ENCODE results near the gene MGAT5.

Gene MGAT5

GRCh38 chr2:134396493-134396892 is 142.6 kb downstream of the MGAT5 start:
- H3K9me3 ChIP-seq (replicated peaks; ENCODE audit: low read length): no peaks in the 10 kb centered on the region
- H3K4me2 ChIP-seq (ENCODE audit: low read length): no peak overlapping the region
- no peaks in the 10 kb centered on the region for H3K36me3 ChIP-seq (ENCODE audit: insufficient read depth, low read length)
- H3K27me3 ChIP-seq (ENCODE audit: control insufficient read depth, insufficient read depth, low read length): no peaks in the 10 kb centered on the region
- no peak overlapping the region for H3K9ac ChIP-seq (ENCODE audit: low read depth, low read length)
- peaks cover 28% of the 10 kb centered on the region for H3K4me1 ChIP-seq (ENCODE audit: control insufficient read depth, insufficient read depth, low read length)
- no peak overlapping the region for H3K4me3 ChIP-seq (ENCODE audit: low read length)

- Histone ChIP-seq H3K9ac (ENCODE audit: low read depth, low read length) (no peak overlapping the region), H3K4me2 (ENCODE audit: low read length) (no peak overlapping the region), H3K4me1 (ENCODE audit: control insufficient read depth, insufficient read depth, low read length) (peaks cover 36% of the 10 kb centered on the region), H3K27me3 (ENCODE audit: control insufficient read depth, insufficient read depth, low read length) (no peaks in the 10 kb centered on the region), H3K9me3 (replicated peaks; ENCODE audit: low read length) (no peaks in the 10 kb centered on the region), H3K36me3 (ENCODE audit: insufficient read depth, low read length) (no peaks in the 10 kb centered on the region), H3K4me3 (ENCODE audit: low read length) (no peak overlapping the region)
Observed at GRCh38 chr2:134397146-134397896, 143.4 kb downstream of the MGAT5 start.

- H3K4me1 ChIP-seq (ENCODE audit: control insufficient read depth, insufficient read depth, low read length): peaks cover 45% of the 10 kb centered on the region
- no peak overlapping the region for H3K4me3 ChIP-seq (ENCODE audit: low read length)
- no peaks in the 10 kb centered on the region for H3K9me3 ChIP-seq (replicated peaks; ENCODE audit: low read length)
- no peak overlapping the region for H3K9ac ChIP-seq (ENCODE audit: low read depth, low read length)
- H3K36me3 ChIP-seq (ENCODE audit: insufficient read depth, low read length): no peaks in the 10 kb centered on the region
- no peak overlapping the region for H3K4me2 ChIP-seq (ENCODE audit: low read length)
- no peaks in the 10 kb centered on the region for H3K27me3 ChIP-seq (ENCODE audit: control insufficient read depth, insufficient read depth, low read length)
Observed at GRCh38 chr2:134398300-134398699, 144.4 kb downstream of the MGAT5 start.

GRCh38 chr2:134399096-134399495 is 145.2 kb downstream of the MGAT5 start:
- Histone ChIP-seq H3K4me3 (ENCODE audit: low read length) (no peak overlapping the region), H3K4me2 (ENCODE audit: low read length) (no peak overlapping the region), H3K9me3 (replicated peaks; ENCODE audit: low read length) (no peaks in the 10 kb centered on the region), H3K9ac (ENCODE audit: low read depth, low read length) (no peak overlapping the region), H3K36me3 (ENCODE audit: insufficient read depth, low read length) (no peaks in the 10 kb centered on the region), H3K27me3 (ENCODE audit: control insufficient read depth, insufficient read depth, low read length) (no peaks in the 10 kb centered on the region), H3K4me1 (ENCODE audit: control insufficient read depth, insufficient read depth, low read length) (peaks cover 45% of the 10 kb centered on the region)

GRCh38 chr2:134401081-134401497 is 147.2 kb downstream of the MGAT5 start:
- Histone ChIP-seq H3K27me3 (ENCODE audit: control insufficient read depth, insufficient read depth, low read length) (no peaks in the 10 kb centered on the region), H3K36me3 (ENCODE audit: insufficient read depth, low read length) (no peaks in the 10 kb centered on the region), H3K9me3 (replicated peaks; ENCODE audit: low read length) (no peaks in the 10 kb centered on the region), H3K4me1 (ENCODE audit: control insufficient read depth, insufficient read depth, low read length) (peaks cover 57% of the 10 kb centered on the region), H3K4me2 (ENCODE audit: low read length) (no peak overlapping the region), H3K9ac (ENCODE audit: low read depth, low read length) (no peak overlapping the region), H3K4me3 (ENCODE audit: low read length) (no peak overlapping the region)

- H3K9me3 ChIP-seq (replicated peaks; ENCODE audit: low read length): no peaks in the 10 kb centered on the region
- peak overlapping the region; percentile 1 for H3K4me2 ChIP-seq (ENCODE audit: low read length)
- peaks cover 64% of the 10 kb centered on the region for H3K4me1 ChIP-seq (ENCODE audit: control insufficient read depth, insufficient read depth, low read length)
- no peaks in the 10 kb centered on the region for H3K27me3 ChIP-seq (ENCODE audit: control insufficient read depth, insufficient read depth, low read length)
- no peaks in the 10 kb centered on the region for H3K36me3 ChIP-seq (ENCODE audit: insufficient read depth, low read length)
- H3K4me3 ChIP-seq (ENCODE audit: low read length): no peak overlapping the region
- H3K9ac ChIP-seq (ENCODE audit: low read depth, low read length): no peak overlapping the region
Observed at GRCh38 chr2:134401789-134402188, 147.9 kb downstream of the MGAT5 start.

GRCh38 chr2:134402410-134402809 is 148.5 kb downstream of the MGAT5 start:
- H3K27me3 ChIP-seq (ENCODE audit: control insufficient read depth, insufficient read depth, low read length): no peaks in the 10 kb centered on the region
- peak overlapping the region; percentile 1 for H3K4me2 ChIP-seq (ENCODE audit: low read length)
- H3K4me3 ChIP-seq (ENCODE audit: low read length): no peak overlapping the region
- H3K9ac ChIP-seq (ENCODE audit: low read depth, low read length): no peak overlapping the region
- no peaks in the 10 kb centered on the region for H3K36me3 ChIP-seq (ENCODE audit: insufficient read depth, low read length)
- peaks cover 68% of the 10 kb centered on the region for H3K4me1 ChIP-seq (ENCODE audit: control insufficient read depth, insufficient read depth, low read length)
- H3K9me3 ChIP-seq (replicated peaks; ENCODE audit: low read length): no peaks in the 10 kb centered on the region

GRCh38 chr2:134405611-134406081 is 151.8 kb downstream of the MGAT5 start:
- Histone ChIP-seq H3K4me2 (ENCODE audit: low read length) (peak overlapping the region; percentile 63), H3K27me3 (ENCODE audit: control insufficient read depth, insufficient read depth, low read length) (no peaks in the 10 kb centered on the region), H3K9ac (ENCODE audit: low read depth, low read length) (no peak overlapping the region), H3K9me3 (replicated peaks; ENCODE audit: low read length) (no peaks in the 10 kb centered on the region), H3K4me1 (ENCODE audit: control insufficient read depth, insufficient read depth, low read length) (peaks cover 67% of the 10 kb centered on the region), H3K36me3 (ENCODE audit: insufficient read depth, low read length) (no peaks in the 10 kb centered on the region), H3K4me3 (ENCODE audit: low read length) (no peak overlapping the region)

GRCh38 chr2:134406311-134406710 is 152.4 kb downstream of the MGAT5 start:
- Histone ChIP-seq H3K9ac (ENCODE audit: low read depth, low read length) (no peak overlapping the region), H3K4me2 (ENCODE audit: low read length) (peak overlapping the region; percentile 63), H3K4me1 (ENCODE audit: control insufficient read depth, insufficient read depth, low read length) (peaks cover 67% of the 10 kb centered on the region), H3K36me3 (ENCODE audit: insufficient read depth, low read length) (no peaks in the 10 kb centered on the region), H3K9me3 (replicated peaks; ENCODE audit: low read length) (no peaks in the 10 kb centered on the region), H3K27me3 (ENCODE audit: control insufficient read depth, insufficient read depth, low read length) (no peaks in the 10 kb centered on the region), H3K4me3 (ENCODE audit: low read length) (no peak overlapping the region)

- Histone ChIP-seq H3K4me1 (ENCODE audit: control insufficient read depth, insufficient read depth, low read length) (peaks cover 67% of the 10 kb centered on the region), H3K4me2 (ENCODE audit: low read length) (no peak overlapping the region)
Observed at GRCh38 chr2:134406736-134407135, 152.9 kb downstream of the MGAT5 start.

GRCh38 chr2:134407154-134407890 is 153.4 kb downstream of the MGAT5 start:
- no peak overlapping the region for H3K4me2 ChIP-seq (ENCODE audit: low read length)
- H3K27me3 ChIP-seq (ENCODE audit: control insufficient read depth, insufficient read depth, low read length): no peaks in the 10 kb centered on the region
- no peaks in the 10 kb centered on the region for H3K36me3 ChIP-seq (ENCODE audit: insufficient read depth, low read length)
- no peak overlapping the region for H3K9ac ChIP-seq (ENCODE audit: low read depth, low read length)
- H3K9me3 ChIP-seq (replicated peaks; ENCODE audit: low read length): no peaks in the 10 kb centered on the region
- peaks cover 63% of the 10 kb centered on the region for H3K4me1 ChIP-seq (ENCODE audit: control insufficient read depth, insufficient read depth, low read length)
- no peak overlapping the region for H3K4me3 ChIP-seq (ENCODE audit: low read length)

More at GRCh38 chr2:134406736-134407135, 152.9 kb downstream of the MGAT5 start:
- H3K4me3 ChIP-seq (ENCODE audit: low read length): no peak overlapping the region
- no peak overlapping the region for H3K9ac ChIP-seq (ENCODE audit: low read depth, low read length)
- no peaks in the 10 kb centered on the region for H3K27me3 ChIP-seq (ENCODE audit: control insufficient read depth, insufficient read depth, low read length)
- H3K9me3 ChIP-seq (replicated peaks; ENCODE audit: low read length): no peaks in the 10 kb centered on the region
- no peaks in the 10 kb centered on the region for H3K36me3 ChIP-seq (ENCODE audit: insufficient read depth, low read length)
